ENCODE results near the gene TOR4A. TPM values are rescaled to one million over a fixed set of nuclear protein-coding genes. Genes with fewer than 3 reads are reported as not detected.

TOR4A gene
- total and polyA plus RNA-seq, 2 experiments from 2014 or later: 2.0 to 19.0 TPM

GRCh38 chr9:137299203-137299565 is 21.7 kb downstream of the TOR4A start (continued):
- TF ChIP-seq REST (IDR thresholded peaks at IDR 0.05; ENCODE audit: unreplicated experiment) (no peak), CREB1 (CRISPR knock-in tag; IDR thresholded peaks at IDR 0.05; ENCODE audit: low read depth) (no peak), ZNF114 (CRISPR knock-in tag; IDR thresholded peaks at IDR 0.05) (no peak), EZH2 (IDR thresholded peaks at IDR 0.05; ENCODE audit: low read depth, unreplicated experiment) (no peak), STAT1 (IDR thresholded peaks at IDR 0.05; ENCODE audit: unreplicated experiment) (no peak), CTCF (conservative IDR thresholded peaks at IDR 0.05; ENCODE audit: low read depth in 2 of 2) (no peak), ZNF331 (CRISPR knock-in tag; IDR thresholded peaks at IDR 0.05; ENCODE audit: low read depth) (no peak), JUNB (IDR thresholded peaks at IDR 0.05; ENCODE audit: unreplicated experiment) (no peak)

- DNase-seq (ENCODE audit: low spot score) (peak; percentile 80), ATAC-seq (peak; percentile 0; the same call in 2 of the 3 replicates)
- H3K27me3 ChIP-seq (ENCODE audit: insufficient read depth): peaks cover 34% of the 10 kb centered on the region
- TF ChIP-seq CREB1 (CRISPR knock-in tag; IDR thresholded peaks at IDR 0.05; ENCODE audit: low read depth): peak; percentile 61
- peak; percentile 87 for TF ChIP-seq ZNF114 (CRISPR knock-in tag; IDR thresholded peaks at IDR 0.05)
- TF ChIP-seq ZNF331 (CRISPR knock-in tag; IDR thresholded peaks at IDR 0.05; ENCODE audit: low read depth): no peak
- H3K36me3 ChIP-seq (ENCODE audit: insufficient read depth): no peaks in the 10 kb centered on the region
- H3F3A ChIP-seq (replicated peaks; ENCODE audit: low read depth): peaks cover 26% of the 10 kb centered on the region
- peaks cover 4% of the 10 kb centered on the region; the same call in 2 of the 3 replicates for H3K36me3 Mint-ChIP-seq (ENCODE audit: low read depth)
- H3K79me2 ChIP-seq (replicated peaks; ENCODE audit: insufficient read depth): peaks cover 3% of the 10 kb centered on the region; the same call in 1 of the 2 replicates
- peak overlapping the region; percentile 96 for H3K4me2 ChIP-seq
- H2AFZ ChIP-seq: no peak overlapping the region
- peak overlapping the region; percentile 94 for H3K4me3 ChIP-seq
- H3K27ac Mint-ChIP-seq: peak overlapping the region; percentile 97
- H4K20me1 ChIP-seq (replicated peaks; ENCODE audit: insufficient read depth): peaks cover 11% of the 10 kb centered on the region
- no peaks in the 10 kb centered on the region; the same call in 2 of the 3 replicates for H3K9me3 Mint-ChIP-seq
- H3K27me3 Mint-ChIP-seq (ENCODE audit: insufficient read depth, low read depth, poor library complexity): peaks cover 36% of the 10 kb centered on the region
- H3K27ac ChIP-seq (ENCODE audit: low read depth): peak overlapping the region; percentile 30
- peaks cover 43% of the 10 kb centered on the region for H3K4me1 Mint-ChIP-seq
- H3K4me1 ChIP-seq (ENCODE audit: insufficient read depth): peaks cover 46% of the 10 kb centered on the region
- peak overlapping the region; percentile 97 for H3K4me3 Mint-ChIP-seq
- no peaks in the 10 kb centered on the region for H3K9me2 ChIP-seq (ENCODE audit: insufficient read depth)
Observed at GRCh38 chr9:137299938-137300337, 22.4 kb downstream of the TOR4A start.

Measured in GM23338 (cell line).